HepG2 (cell line): Measurements from ENCODE around the gene CPLX3. TPM values are rescaled to one million over a fixed set of nuclear protein-coding genes. Genes with fewer than 3 reads are reported as not detected.

ENCODE experiments used
- ARNT2 ChIP-seq: sonication (generic); formaldehyde crosslinking; IDR thresholded peaks from 2 replicates; pipeline ENCODE4 v1.8.0; 2022; ENCODE audit warnings: mild to moderate bottlenecking, low read depth, missing genetic modification reagents, moderate library complexity
- NCOA5 ChIP-seq: sonication (generic); formaldehyde crosslinking; IDR thresholded peaks from 2 replicates; pipeline ENCODE4 v1.4.0; 2020; ENCODE audit warnings: missing genetic modification reagents
- SALL2 ChIP-seq: sonication (generic); formaldehyde crosslinking; IDR thresholded peaks from 2 replicates; pipeline ENCODE4 v1.8.1; 2023; ENCODE audit warnings: mild to moderate bottlenecking, missing genetic modification reagents, inconsistent platforms
- WIZ ChIP-seq: sonication (generic); formaldehyde crosslinking; IDR thresholded peaks from 2 replicates; pipeline ENCODE4 v1.5.1; 2020; ENCODE audit warnings: mild to moderate bottlenecking, missing genetic modification reagents
- ZNF274 ChIP-seq: sonication (generic); formaldehyde crosslinking; IDR thresholded peaks from 2 replicates; pipeline ENCODE4 v1.5.1; 2020; ENCODE audit warnings: mild to moderate bottlenecking, missing genetic modification reagents
- ZNF570 ChIP-seq: sonication (generic); formaldehyde crosslinking; IDR thresholded peaks from 2 replicates; pipeline ENCODE4 v1.4.0; 2020; ENCODE audit warnings: mild to moderate bottlenecking, missing genetic modification reagents, borderline replicate concordance
- ZNF761 ChIP-seq: sonication (generic); formaldehyde crosslinking; conservative IDR thresholded peaks from 2 replicates; pipeline ENCODE4 v1.4.0; 2020; ENCODE audit warnings: mild to moderate bottlenecking, missing genetic modification reagents
- ZNF775 ChIP-seq: sonication (generic); formaldehyde crosslinking; IDR thresholded peaks from 2 replicates; pipeline ENCODE4 v1.4.0; 2020; ENCODE audit warnings: missing genetic modification reagents, mild to moderate bottlenecking, moderate library complexity, borderline replicate concordance
- ZZZ3 ChIP-seq: sonication (generic); formaldehyde crosslinking; IDR thresholded peaks from 2 replicates; pipeline ENCODE4 v1.4.0; 2020; ENCODE audit warnings: missing genetic modification reagents, mild to moderate bottlenecking, borderline replicate concordance
- polyA plus RNA-seq, 8 experiments: library from polyadenylated mRNA; depleted of rRNA in 3 of 8; stranded (reverse) in 7 of 8; unstranded in 1 of 8; fragments of >200 nt; fragmentation: Illumina TruSeq in 4 of 8; extraction: Trizol in 4 of 8; gene quantifications; 2 replicates each; pipeline versions ENCODE4 v1.2.1 to v1.2.3, GENCODE V29; 2011 to 2016; ENCODE audit warnings: low read depth in 4 of 8, missing spikeins in 1 of 8, mixed read lengths in 1 of 8; ENCODE audit not compliant: insufficient read depth in 1 of 8
- total RNA-seq, 5 experiments: library from RNA; depleted of rRNA; stranded (reverse); fragments of >200 nt; fragmentation: Illumina TruSeq; extraction: Trizol; gene quantifications; 2 replicates each; pipeline ENCODE4 v1.2.3, GENCODE V29; 2016; ENCODE audit warnings: low read depth in 1 of 5
- TF ChIP-seq, protein P1 (sequence below), 2 experiments: fragments of 450-650 bp in 1 of 2; sonication (generic) in 1 of 2; formaldehyde crosslinking in 1 of 2; IDR thresholded peaks; 2 replicates each; pipeline versions ENCODE4 v1.6.1 to v1.8.0; 2016 to 2022; ENCODE audit warnings: antibody characterized with exemption in 1 of 2, mild to moderate bottlenecking in 1 of 2, missing genetic modification reagents in 1 of 2
- TF ChIP-seq, protein P2 (sequence below): sonication (generic); formaldehyde crosslinking; IDR thresholded peaks from 2 replicates; pipeline ENCODE4 v1.4.0; 2020; ENCODE audit warnings: missing genetic modification reagents
- TF ChIP-seq, protein P3 (sequence below): sonication (generic); formaldehyde crosslinking; conservative IDR thresholded peaks from 2 replicates; pipeline ENCODE4 v1.4.0; 2020; ENCODE audit warnings: missing genetic modification reagents

Gene CPLX3
- total and polyA plus RNA-seq, 2 of the 13 experiments (the other 11 are each of a cell fraction or from before 2014, with no cell fraction given) = not detected

DNA sequence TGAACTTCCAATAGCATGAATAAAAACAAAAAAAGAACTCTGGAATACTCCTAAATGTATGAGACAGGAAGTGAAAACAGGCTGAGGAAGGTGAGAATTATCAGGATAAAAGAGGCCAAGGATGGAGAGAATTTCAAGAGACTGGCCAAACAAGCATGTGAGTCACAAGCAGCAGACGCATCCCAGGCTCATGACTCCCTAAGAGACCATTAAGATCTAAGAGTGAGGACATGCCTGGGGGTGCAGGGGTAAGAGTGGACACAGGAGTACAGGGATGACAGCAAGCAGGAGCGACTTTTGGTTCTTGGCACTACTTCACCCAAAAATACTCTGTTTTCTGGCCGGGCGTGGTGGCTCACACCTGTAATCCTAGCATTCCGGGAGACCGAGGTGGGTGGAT, 39.7 kb downstream of the CPLX3 start (continued):
- TF ChIP-seq, protein P1, sequence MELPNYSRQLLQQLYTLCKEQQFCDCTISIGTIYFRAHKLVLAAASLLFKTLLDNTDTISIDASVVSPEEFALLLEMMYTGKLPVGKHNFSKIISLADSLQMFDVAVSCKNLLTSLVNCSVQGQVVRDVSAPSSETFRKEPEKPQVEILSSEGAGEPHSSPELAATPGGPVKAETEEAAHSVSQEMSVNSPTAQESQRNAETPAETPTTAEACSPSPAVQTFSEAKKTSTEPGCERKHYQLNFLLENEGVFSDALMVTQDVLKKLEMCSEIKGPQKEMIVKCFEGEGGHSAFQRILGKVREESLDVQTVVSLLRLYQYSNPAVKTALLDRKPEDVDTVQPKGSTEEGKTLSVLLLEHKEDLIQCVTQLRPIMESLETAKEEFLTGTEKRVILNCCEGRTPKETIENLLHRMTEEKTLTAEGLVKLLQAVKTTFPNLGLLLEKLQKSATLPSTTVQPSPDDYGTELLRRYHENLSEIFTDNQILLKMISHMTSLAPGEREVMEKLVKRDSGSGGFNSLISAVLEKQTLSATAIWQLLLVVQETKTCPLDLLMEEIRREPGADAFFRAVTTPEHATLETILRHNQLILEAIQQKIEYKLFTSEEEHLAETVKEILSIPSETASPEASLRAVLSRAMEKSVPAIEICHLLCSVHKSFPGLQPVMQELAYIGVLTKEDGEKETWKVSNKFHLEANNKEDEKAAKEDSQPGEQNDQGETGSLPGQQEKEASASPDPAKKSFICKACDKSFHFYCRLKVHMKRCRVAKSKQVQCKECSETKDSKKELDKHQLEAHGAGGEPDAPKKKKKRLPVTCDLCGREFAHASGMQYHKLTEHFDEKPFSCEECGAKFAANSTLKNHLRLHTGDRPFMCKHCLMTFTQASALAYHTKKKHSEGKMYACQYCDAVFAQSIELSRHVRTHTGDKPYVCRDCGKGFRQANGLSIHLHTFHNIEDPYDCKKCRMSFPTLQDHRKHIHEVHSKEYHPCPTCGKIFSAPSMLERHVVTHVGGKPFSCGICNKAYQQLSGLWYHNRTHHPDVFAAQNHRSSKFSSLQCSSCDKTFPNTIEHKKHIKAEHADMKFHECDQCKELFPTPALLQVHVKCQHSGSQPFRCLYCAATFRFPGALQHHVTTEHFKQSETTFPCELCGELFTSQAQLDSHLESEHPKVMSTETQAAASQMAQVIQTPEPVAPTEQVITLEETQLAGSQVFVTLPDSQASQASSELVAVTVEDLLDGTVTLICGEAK (IDR thresholded peaks at IDR 0.05) = no peak
- TF ChIP-seq, protein P1 (CRISPR knock-in tag; IDR thresholded peaks at IDR 0.05) = no peak
- TF ChIP-seq ZNF570 (CRISPR knock-in tag) = no peak
- no peak for TF ChIP-seq ARNT2
- no peak for TF ChIP-seq SALL2 (CRISPR knock-in tag)
- TF ChIP-seq ZNF274 (CRISPR knock-in tag) = no peak
- TF ChIP-seq, protein P2, sequence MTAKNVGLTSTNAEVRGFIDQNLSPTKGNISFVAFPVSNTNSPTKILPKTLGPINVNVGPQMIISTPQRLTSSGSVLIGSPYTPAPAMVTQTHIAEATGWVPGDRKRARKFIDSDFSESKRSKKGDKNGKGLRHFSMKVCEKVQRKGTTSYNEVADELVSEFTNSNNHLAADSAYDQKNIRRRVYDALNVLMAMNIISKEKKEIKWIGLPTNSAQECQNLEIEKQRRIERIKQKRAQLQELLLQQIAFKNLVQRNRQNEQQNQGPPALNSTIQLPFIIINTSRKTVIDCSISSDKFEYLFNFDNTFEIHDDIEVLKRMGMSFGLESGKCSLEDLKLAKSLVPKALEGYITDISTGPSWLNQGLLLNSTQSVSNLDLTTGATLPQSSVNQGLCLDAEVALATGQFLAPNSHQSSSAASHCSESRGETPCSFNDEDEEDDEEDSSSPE = no peak
- no peak for TF ChIP-seq WIZ (CRISPR knock-in tag)
- no peak for TF ChIP-seq ZNF775
- TF ChIP-seq NCOA5 (CRISPR knock-in tag) = no peak
- TF ChIP-seq, protein P3, sequence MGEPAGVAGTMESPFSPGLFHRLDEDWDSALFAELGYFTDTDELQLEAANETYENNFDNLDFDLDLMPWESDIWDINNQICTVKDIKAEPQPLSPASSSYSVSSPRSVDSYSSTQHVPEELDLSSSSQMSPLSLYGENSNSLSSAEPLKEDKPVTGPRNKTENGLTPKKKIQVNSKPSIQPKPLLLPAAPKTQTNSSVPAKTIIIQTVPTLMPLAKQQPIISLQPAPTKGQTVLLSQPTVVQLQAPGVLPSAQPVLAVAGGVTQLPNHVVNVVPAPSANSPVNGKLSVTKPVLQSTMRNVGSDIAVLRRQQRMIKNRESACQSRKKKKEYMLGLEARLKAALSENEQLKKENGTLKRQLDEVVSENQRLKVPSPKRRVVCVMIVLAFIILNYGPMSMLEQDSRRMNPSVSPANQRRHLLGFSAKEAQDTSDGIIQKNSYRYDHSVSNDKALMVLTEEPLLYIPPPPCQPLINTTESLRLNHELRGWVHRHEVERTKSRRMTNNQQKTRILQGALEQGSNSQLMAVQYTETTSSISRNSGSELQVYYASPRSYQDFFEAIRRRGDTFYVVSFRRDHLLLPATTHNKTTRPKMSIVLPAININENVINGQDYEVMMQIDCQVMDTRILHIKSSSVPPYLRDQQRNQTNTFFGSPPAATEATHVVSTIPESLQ = no peak
- TF ChIP-seq ZNF761 (CRISPR knock-in tag) = no peak
- no peak for TF ChIP-seq ZZZ3 (CRISPR knock-in tag)
